Thyroid gland (tissue), 4 donors: ENCODE results near the gene MRPL12.

ENCODE experiments used
- POLR2A ChIP-seq, 2 donors: fragments of 450-650 bp; IDR thresholded peaks; one replicate each; pipeline ENCODE4 v1.6.1; 2017; ENCODE audit warnings: antibody characterized with exemption in 2 of 2, mild to moderate bottlenecking in 2 of 2, moderate library complexity in 1 of 2
- TF ChIP-seq, protein P1 (sequence below), 6 experiments: fragments of 200-600 bp in 3 of 6; fragments of 450-650 bp in 3 of 6; sonication (generic) in 3 of 6; IDR thresholded peaks; one replicate each; pipeline ENCODE4 v1.5.1; 2016 to 2019; ENCODE audit warnings: antibody characterized with exemption in 6 of 6, mild to moderate bottlenecking in 2 of 6, inconsistent platforms in 1 of 6, moderate library complexity in 1 of 6

DNA sequence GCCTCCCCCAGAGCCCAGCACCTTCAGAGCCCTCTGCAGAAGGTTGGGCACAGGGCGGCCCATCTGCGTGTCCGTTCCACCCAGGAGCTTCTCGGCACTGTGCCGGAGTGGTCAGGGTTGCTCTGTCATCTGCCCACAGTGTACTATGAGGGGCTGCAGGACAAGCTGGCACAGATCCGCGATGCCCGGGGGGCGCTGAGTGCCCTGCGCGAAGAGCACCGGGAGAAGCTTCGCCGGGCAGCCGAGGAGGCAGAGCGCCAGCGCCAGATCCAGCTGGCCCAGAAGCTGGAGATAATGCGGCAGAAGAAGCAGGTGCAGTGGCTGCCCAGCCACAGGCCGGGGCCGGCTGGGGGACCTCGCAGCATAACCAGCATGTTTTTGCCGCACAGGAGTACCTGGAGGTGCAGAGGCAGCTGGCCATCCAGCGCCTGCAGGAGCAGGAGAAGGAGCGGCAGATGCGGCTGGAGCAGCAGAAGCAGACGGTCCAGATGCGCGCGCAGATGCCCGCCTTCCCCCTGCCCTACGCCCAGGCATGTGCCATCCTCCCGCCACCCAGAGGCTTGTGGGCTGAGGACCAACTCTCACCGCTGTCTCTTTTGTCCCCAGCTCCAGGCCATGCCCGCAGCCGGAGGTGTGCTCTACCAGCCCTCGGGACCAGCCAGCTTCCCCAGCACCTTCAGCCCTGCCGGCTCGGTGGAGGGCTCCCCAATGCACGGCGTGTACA lies 6.8 kb upstream of the MRPL12 start:
- TF ChIP-seq, protein P1, sequence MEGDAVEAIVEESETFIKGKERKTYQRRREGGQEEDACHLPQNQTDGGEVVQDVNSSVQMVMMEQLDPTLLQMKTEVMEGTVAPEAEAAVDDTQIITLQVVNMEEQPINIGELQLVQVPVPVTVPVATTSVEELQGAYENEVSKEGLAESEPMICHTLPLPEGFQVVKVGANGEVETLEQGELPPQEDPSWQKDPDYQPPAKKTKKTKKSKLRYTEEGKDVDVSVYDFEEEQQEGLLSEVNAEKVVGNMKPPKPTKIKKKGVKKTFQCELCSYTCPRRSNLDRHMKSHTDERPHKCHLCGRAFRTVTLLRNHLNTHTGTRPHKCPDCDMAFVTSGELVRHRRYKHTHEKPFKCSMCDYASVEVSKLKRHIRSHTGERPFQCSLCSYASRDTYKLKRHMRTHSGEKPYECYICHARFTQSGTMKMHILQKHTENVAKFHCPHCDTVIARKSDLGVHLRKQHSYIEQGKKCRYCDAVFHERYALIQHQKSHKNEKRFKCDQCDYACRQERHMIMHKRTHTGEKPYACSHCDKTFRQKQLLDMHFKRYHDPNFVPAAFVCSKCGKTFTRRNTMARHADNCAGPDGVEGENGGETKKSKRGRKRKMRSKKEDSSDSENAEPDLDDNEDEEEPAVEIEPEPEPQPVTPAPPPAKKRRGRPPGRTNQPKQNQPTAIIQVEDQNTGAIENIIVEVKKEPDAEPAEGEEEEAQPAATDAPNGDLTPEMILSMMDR (IDR thresholded peaks at IDR 0.05): no peak
- no peak for TF ChIP-seq POLR2A (IDR thresholded peaks at IDR 0.05)
